OCI-LY1 (cell line): ENCODE data around the gene AOAH.

Experiments used
- H2AFZ ChIP-seq: fragments of 200-600 bp; sonication (generic), shearing (Covaris generic); 2 replicates; pipeline ENCODE4 v1.6.0; 2014; ENCODE audit warnings: antibody characterized with exemption, mild to moderate bottlenecking, low read length
- H3F3A ChIP-seq: fragments of 200-600 bp; sonication (generic), shearing (Covaris generic); 2 replicates; pipeline ENCODE4 v1.6.0; 2014; ENCODE audit warnings: mild to moderate bottlenecking, antibody characterized with exemption, low read length, moderate library complexity; ENCODE audit not compliant: insufficient read depth
- H3K27ac ChIP-seq: fragments of 200-600 bp; sonication (generic); 2 replicates; pipeline ENCODE4 v1.5.1; 2014; ENCODE audit warnings: low read length, mixed run types, mild to moderate bottlenecking, low read depth; ENCODE audit not compliant: poor library complexity, severe bottlenecking
- H3K27me3 ChIP-seq: fragments of 200-600 bp; sonication (generic); 2 replicates; pipeline ENCODE4 v1.6.0; 2014; ENCODE audit warnings: antibody characterized with exemption, mild to moderate bottlenecking, low read length, moderate library complexity; ENCODE audit not compliant: insufficient read depth
- H3K36me3 ChIP-seq: fragments of 200-600 bp; sonication (generic); 2 replicates; pipeline ENCODE4 v1.6.1; 2014; ENCODE audit warnings: mild to moderate bottlenecking, antibody characterized with exemption, low read length, moderate library complexity, mixed read lengths; ENCODE audit not compliant: insufficient read depth
- H3K4me1 ChIP-seq: fragments of 200-600 bp; sonication (generic); 2 replicates; pipeline ENCODE4 v1.5.1; 2014; ENCODE audit warnings: mild to moderate bottlenecking, low read length, moderate library complexity; ENCODE audit not compliant: insufficient read depth, severe bottlenecking
- H3K4me2 ChIP-seq: fragments of 200-600 bp; sonication (generic), shearing (Covaris generic); 2 replicates; pipeline ENCODE4 v1.6.1; 2014; ENCODE audit warnings: low read length
- H3K4me3 ChIP-seq: fragments of 200-600 bp; sonication (generic); 2 replicates; pipeline ENCODE4 v1.5.1; 2014; ENCODE audit warnings: low read length, low read depth, mild to moderate bottlenecking, mixed read lengths; ENCODE audit not compliant: poor library complexity, severe bottlenecking
- H3K79me2 ChIP-seq: fragments of 200-600 bp; shearing (Covaris generic); 2 replicates; pipeline ENCODE4 v1.6.1; 2016; ENCODE audit warnings: mixed run types, low read length, mixed read lengths; ENCODE audit not compliant: insufficient read depth
- H3K9ac ChIP-seq: fragments of 200-600 bp; sonication (generic), shearing (Covaris generic); 2 replicates; pipeline ENCODE4 v1.6.1; 2014; ENCODE audit warnings: mild to moderate bottlenecking, low read length, mixed read lengths
- H3K9me2 ChIP-seq: fragments of 200-600 bp; sonication (generic), shearing (Covaris generic); 2 replicates; pipeline ENCODE4 v1.6.1; 2014; ENCODE audit warnings: low read depth, mild to moderate bottlenecking, low read length, mixed read lengths
- H3K9me3 ChIP-seq: fragments of 200-600 bp; shearing (Covaris generic); 2 replicates; pipeline ENCODE4 v1.6.1; 2014; ENCODE audit warnings: low read length, mixed read lengths
- H4K20me1 ChIP-seq: fragments of 200-600 bp; sonication (generic), shearing (Covaris generic); 2 replicates; pipeline ENCODE4 v1.6.0; 2016; ENCODE audit warnings: mild to moderate bottlenecking, low read length; ENCODE audit not compliant: insufficient read depth
- EZH2 ChIP-seq: fragments of 200-600 bp; sonication (generic), shearing (Covaris generic); IDR thresholded peaks from 2 replicates; pipeline ENCODE4 v1.8.0; 2017; ENCODE audit warnings: borderline replicate concordance, mixed run types, mild to moderate bottlenecking, antibody characterized with exemption, low read length, moderate library complexity, mixed read lengths
- TF ChIP-seq, protein P1 (sequence below): fragments of 200-600 bp; sonication (generic), shearing (Covaris generic); IDR thresholded peaks from 2 replicates; pipeline ENCODE4 v1.5.1; 2017; ENCODE audit warnings: mild to moderate bottlenecking, antibody characterized with exemption, low read length, moderate library complexity, mixed read lengths

Gene AOAH

DNA sequence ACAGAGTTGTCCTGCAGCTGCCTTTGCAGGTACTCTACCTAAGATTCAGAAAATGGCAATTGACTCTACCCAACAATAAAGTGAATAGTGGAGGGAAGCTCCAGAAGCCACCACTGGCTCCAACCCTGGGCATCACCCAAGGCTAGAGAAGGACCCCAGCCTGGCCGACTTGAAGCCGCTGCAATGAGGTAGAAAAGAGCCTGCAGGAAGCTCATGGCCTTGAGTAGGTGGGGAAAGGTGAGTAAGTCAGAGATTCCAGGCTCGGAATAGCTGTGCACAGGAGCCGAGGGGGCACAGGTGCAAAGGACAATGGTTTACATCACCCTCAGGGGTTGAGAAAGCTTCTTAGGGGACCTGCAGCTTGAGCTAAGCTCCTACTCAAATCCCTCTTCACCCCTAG is 83.6 kb downstream of the AOAH start:
- TF ChIP-seq EZH2: no peak
- TF ChIP-seq, protein P1, sequence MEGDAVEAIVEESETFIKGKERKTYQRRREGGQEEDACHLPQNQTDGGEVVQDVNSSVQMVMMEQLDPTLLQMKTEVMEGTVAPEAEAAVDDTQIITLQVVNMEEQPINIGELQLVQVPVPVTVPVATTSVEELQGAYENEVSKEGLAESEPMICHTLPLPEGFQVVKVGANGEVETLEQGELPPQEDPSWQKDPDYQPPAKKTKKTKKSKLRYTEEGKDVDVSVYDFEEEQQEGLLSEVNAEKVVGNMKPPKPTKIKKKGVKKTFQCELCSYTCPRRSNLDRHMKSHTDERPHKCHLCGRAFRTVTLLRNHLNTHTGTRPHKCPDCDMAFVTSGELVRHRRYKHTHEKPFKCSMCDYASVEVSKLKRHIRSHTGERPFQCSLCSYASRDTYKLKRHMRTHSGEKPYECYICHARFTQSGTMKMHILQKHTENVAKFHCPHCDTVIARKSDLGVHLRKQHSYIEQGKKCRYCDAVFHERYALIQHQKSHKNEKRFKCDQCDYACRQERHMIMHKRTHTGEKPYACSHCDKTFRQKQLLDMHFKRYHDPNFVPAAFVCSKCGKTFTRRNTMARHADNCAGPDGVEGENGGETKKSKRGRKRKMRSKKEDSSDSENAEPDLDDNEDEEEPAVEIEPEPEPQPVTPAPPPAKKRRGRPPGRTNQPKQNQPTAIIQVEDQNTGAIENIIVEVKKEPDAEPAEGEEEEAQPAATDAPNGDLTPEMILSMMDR: no peak
- H2AFZ ChIP-seq: no peak overlapping the region

DNA sequence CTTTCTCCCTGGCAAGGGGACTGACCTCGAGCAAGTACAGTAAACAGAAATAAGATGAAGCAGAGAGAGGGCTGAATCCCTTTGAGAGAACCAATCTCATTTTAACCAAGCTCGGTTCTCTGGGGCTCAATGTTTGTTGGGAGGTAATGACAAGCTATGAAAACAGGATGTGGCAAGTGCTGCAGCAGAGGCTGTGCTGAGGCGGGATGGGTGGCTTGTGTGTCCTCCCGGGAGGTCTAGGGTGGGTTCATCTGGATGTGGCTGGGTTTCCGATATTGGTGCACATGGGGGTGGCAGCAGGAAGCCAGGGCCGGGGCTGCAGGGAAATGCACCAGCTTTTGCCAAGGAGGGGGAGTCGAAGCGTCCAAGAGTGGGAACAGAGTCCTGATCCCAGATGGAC is 84.5 kb downstream of the AOAH start:
- TF ChIP-seq, protein P1: no peak
- no peak for TF ChIP-seq EZH2
- no peaks in the 10 kb centered on the region for H3K79me2 ChIP-seq
- no peak overlapping the region for H3K4me3 ChIP-seq
- H4K20me1 ChIP-seq: no peaks in the 10 kb centered on the region
- H3K9ac ChIP-seq: no peak overlapping the region
- H3K9me3 ChIP-seq: no peaks in the 10 kb centered on the region
- H3K9me2 ChIP-seq: no peaks in the 10 kb centered on the region
- no peak overlapping the region for H2AFZ ChIP-seq
- no peaks in the 10 kb centered on the region for H3K36me3 ChIP-seq
- 0 out of 2 replicates have a peak, but pooled peaks cover 6% of the 10 kb centered on the region for H3K27me3 ChIP-seq
- no peaks in the 10 kb centered on the region for H3K4me1 ChIP-seq
- H3K4me2 ChIP-seq: no peak overlapping the region
- no peaks in the 10 kb centered on the region for H3F3A ChIP-seq
- no peak overlapping the region for H3K27ac ChIP-seq

More for the DNA sequence above, 83.6 kb downstream of the AOAH start:
- 0 out of 2 replicates have a peak, but pooled peaks cover 6% of the 10 kb centered on the region for H3K27me3 ChIP-seq
- no peak overlapping the region for H3K27ac ChIP-seq
- H3K9me3 ChIP-seq: no peaks in the 10 kb centered on the region
- no peaks in the 10 kb centered on the region for H3K79me2 ChIP-seq
- no peaks in the 10 kb centered on the region for H3K36me3 ChIP-seq
- H3K4me2 ChIP-seq: no peak overlapping the region
- no peaks in the 10 kb centered on the region for H4K20me1 ChIP-seq
- H3K9me2 ChIP-seq: no peaks in the 10 kb centered on the region
- H3F3A ChIP-seq: no peaks in the 10 kb centered on the region
- no peak overlapping the region for H3K4me3 ChIP-seq
- no peaks in the 10 kb centered on the region for H3K4me1 ChIP-seq
- no peak overlapping the region for H3K9ac ChIP-seq

DNA sequence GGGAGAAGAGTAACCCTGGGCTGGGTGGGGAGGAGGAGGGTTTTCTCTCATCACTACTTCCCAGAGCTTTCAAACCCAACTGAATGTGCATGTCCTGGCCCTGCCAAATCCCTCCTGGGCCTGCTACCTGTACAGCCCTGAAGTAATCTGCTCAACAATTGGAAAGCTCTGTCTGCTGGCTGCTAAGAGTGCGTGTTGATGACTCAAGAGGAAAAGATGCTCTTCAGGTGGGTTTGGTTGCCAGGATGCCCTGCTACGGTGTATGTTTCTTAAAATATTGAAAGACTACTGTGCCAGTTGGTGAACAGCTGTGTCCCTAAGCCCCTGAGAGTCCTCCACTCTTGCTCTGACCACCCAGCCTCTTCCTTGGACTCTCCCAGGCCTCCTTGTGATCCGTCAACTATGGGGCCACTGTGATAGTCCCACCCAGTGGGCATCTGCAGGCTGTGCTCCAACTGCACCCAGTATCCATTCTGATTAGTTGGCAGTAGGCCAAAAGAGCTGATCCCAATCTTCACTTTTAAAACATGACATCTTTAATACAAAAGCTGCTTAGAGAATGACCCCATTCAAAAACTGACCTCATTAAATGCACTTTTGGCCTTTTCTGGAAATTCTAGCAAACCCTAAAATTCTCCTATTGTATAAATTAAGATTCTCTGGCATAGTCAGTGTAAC is 85.6 kb downstream of the AOAH start:
- TF ChIP-seq EZH2: no peak
- TF ChIP-seq, protein P1: no peak
- H4K20me1 ChIP-seq: no peaks in the 10 kb centered on the region
- peaks cover 8% of the 10 kb centered on the region; the same call in 1 of the 2 replicates for H3K27me3 ChIP-seq

More for the DNA sequence above, 85.6 kb downstream of the AOAH start:
- Histone ChIP-seq H3K27ac (no peak overlapping the region), H3F3A (no peaks in the 10 kb centered on the region), H3K9me3 (no peaks in the 10 kb centered on the region), H3K36me3 (no peaks in the 10 kb centered on the region), H3K9me2 (no peaks in the 10 kb centered on the region), H3K4me3 (no peak overlapping the region), H3K79me2 (no peaks in the 10 kb centered on the region), H3K4me2 (no peak overlapping the region), H3K4me1 (no peaks in the 10 kb centered on the region), H2AFZ (no peak overlapping the region), H3K9ac (no peak overlapping the region)
